Lung (tissue), 12 donors: Measurements from ENCODE around the gene CRYBA4. TPM values are rescaled to one million over a fixed set of nuclear protein-coding genes. Genes with fewer than 3 reads are reported as not detected.

Source experiments
- ATAC-seq: fragments of 200-7000 bp; cut with Tn5 transposase; one replicate; pipeline ENCODE4 v1.9.1; 2020; ENCODE audit warnings: moderate number of reproducible peaks; ENCODE audit not compliant: insufficient read depth, low FRiP score
- DNase-seq, 3 donors: peaks; one replicate each; pipeline ENCODE4 v3.0.0-alpha.2; 2013 to 2017
- H3K27ac ChIP-seq, 2 donors: one replicate each; pipeline ENCODE4 v1.5.1; 2013; ENCODE audit warnings: mild to moderate bottlenecking in 2 of 2, moderate library complexity in 2 of 2, control low read depth in 1 of 2, inconsistent platforms in 1 of 2, low read depth in 1 of 2, low read length in 1 of 2
- H3K27me3 ChIP-seq, 3 donors: one replicate each; pipeline ENCODE4 v1.5.1; 2013; ENCODE audit warnings: low read length in 2 of 3; ENCODE audit not compliant: control insufficient read depth in 3 of 3, insufficient read depth in 3 of 3
- H3K36me3 ChIP-seq, 4 donors: one replicate each; pipeline ENCODE4 v1.5.1; 2013; ENCODE audit warnings: low read length in 4 of 4, mild to moderate bottlenecking in 1 of 4, moderate library complexity in 1 of 4; ENCODE audit not compliant: control insufficient read depth in 4 of 4, insufficient read depth in 4 of 4
- H3K4me1 ChIP-seq, 5 donors: one replicate each; pipeline ENCODE4 v1.5.1; 2013; ENCODE audit warnings: low read length in 5 of 5, mild to moderate bottlenecking in 2 of 5, moderate library complexity in 1 of 5; ENCODE audit not compliant: control insufficient read depth in 5 of 5, insufficient read depth in 5 of 5
- H3K4me3 ChIP-seq: one replicate; pipeline ENCODE4 v1.5.1; 2013; ENCODE audit warnings: mild to moderate bottlenecking, control low read depth, moderate library complexity
- H3K9ac ChIP-seq, 2 donors: one replicate each; pipeline ENCODE4 v1.5.1; 2013; ENCODE audit warnings: low read length in 2 of 2, control low read depth in 1 of 2; ENCODE audit not compliant: insufficient read depth in 1 of 2
- H3K9me3 ChIP-seq, 4 donors: one replicate each; pipeline ENCODE4 v1.5.1; 2013; ENCODE audit warnings: low read length in 3 of 4, mild to moderate bottlenecking in 1 of 4, moderate library complexity in 1 of 4; ENCODE audit not compliant: control insufficient read depth in 4 of 4, insufficient read depth in 3 of 4
- CTCF ChIP-seq: IDR thresholded peaks from 2 replicates; pipeline ENCODE4 v1.5.1; 2012; ENCODE audit warnings: mild to moderate bottlenecking; ENCODE audit errors: control extremely low read depth, extremely low read depth
- WGBS, 2 donors: extraction: QIAGEN DNeasy Blood & Tissue Kit; methylation state at CpG; one replicate each; pipeline ENCODE4 v1.1.7; 2013; 5-methylcytosine and 5-hydroxymethylcytosine counted together
- polyA plus RNA-seq, 2 donors: library from polyadenylated mRNA; stranded (reverse); fragments of 200-250 nt; gene quantifications; one replicate each; pipeline ENCODE4 v1.2.1, GENCODE V29; 2013
- total RNA-seq, 2 donors: library from RNA; depleted of rRNA in 1 of 2; stranded (reverse); fragments of >200 nt in 1 of 2; gene quantifications; one replicate each; pipeline ENCODE4 v1.2.1, GENCODE V29; 2014 to 2021
- donor health status: control.
- donor health status: control.
- donor health status: Bipolar disorder and iron deficiency.
- donor health status: healthy.
- donor health status: DM: yes; HTN: yes; CAD: no.

Gene CRYBA4
- total and polyA plus RNA-seq, 4 donors: 0.06 to 0.22 TPM; not detected in 2

DNA sequence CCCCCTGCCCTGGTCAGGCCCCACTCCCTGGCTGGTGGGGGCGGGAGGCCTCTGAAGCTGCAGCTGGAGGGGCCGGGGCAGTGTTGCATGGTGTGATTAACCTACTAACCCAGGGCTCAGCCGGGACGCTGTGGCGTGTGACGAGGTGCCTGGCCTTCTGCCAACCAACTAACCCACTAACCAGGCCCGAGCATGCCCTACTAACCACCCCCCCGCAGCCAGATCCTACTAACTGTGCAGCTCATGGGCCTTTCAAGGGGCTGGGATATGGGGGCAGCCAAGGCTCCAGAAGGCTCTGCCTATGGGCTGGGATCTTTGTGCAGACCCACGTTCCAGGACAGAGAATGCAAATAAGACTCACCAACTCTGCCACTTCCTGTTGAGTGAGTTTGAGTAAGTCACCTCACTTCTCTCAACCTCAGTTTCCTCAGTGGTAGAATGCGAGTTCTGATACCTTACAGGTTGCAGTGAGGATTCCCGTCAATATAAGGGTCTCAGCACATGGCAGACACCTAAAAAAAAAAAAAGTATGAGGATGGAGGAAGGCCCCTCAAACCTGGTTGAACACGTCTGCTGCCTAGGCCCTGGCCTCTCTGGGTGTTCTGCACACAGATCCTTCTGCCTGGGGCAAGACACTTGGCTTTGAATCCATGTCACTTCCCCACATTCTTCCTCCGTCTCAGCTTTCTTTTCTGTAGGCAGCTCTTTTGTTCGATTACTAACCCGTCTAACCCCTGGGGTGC is 49.7 kb downstream of the CRYBA4 start:
- ATAC-seq (no peak), DNase-seq (no peak)
- H3K27ac ChIP-seq: peak overlapping the region; percentile 94 to 98
- no peaks in the 10 kb centered on the region for H3K9me3 ChIP-seq
- no peak for TF ChIP-seq CTCF
- 55 to 71% methylated on average over 15 of the region's 15 CpGs for WGBS, 2 donors
- H3K4me3 ChIP-seq: no peak overlapping the region
- peaks cover 0 to 25% (median 11%) of the 10 kb centered on the region in 5 donors for H3K4me1 ChIP-seq
- H3K9ac ChIP-seq: no peak overlapping the region
- peaks cover 0 to 5% (median 2%) of the 10 kb centered on the region in 3 donors for H3K27me3 ChIP-seq
- H3K36me3 ChIP-seq: no peaks in the 10 kb centered on the region

- DNase-seq: no peak
- H3K36me3 ChIP-seq: no peaks in the 10 kb centered on the region
- H3K4me1 ChIP-seq: peaks cover 0 to 25% (median 11%) of the 10 kb centered on the region in 5 donors
- peak overlapping the region in 1 of 2 donors; percentile 40 for H3K9ac ChIP-seq
- peak; percentile 3 for ATAC-seq
- peak overlapping the region; percentile 94 to 98 for H3K27ac ChIP-seq
- 76% methylated on average over 8 of the region's 8 CpGs for WGBS, 2 donors
- H3K9me3 ChIP-seq: no peaks in the 10 kb centered on the region
- H3K4me3 ChIP-seq: no peak overlapping the region
- H3K27me3 ChIP-seq: peaks cover 0 to 4% (median 2%) of the 10 kb centered on the region in 3 donors
- no peak for TF ChIP-seq CTCF
These were observed 50.3 kb downstream of the CRYBA4 start for GRCh38 chr22:26672060-26672471.

DNA sequence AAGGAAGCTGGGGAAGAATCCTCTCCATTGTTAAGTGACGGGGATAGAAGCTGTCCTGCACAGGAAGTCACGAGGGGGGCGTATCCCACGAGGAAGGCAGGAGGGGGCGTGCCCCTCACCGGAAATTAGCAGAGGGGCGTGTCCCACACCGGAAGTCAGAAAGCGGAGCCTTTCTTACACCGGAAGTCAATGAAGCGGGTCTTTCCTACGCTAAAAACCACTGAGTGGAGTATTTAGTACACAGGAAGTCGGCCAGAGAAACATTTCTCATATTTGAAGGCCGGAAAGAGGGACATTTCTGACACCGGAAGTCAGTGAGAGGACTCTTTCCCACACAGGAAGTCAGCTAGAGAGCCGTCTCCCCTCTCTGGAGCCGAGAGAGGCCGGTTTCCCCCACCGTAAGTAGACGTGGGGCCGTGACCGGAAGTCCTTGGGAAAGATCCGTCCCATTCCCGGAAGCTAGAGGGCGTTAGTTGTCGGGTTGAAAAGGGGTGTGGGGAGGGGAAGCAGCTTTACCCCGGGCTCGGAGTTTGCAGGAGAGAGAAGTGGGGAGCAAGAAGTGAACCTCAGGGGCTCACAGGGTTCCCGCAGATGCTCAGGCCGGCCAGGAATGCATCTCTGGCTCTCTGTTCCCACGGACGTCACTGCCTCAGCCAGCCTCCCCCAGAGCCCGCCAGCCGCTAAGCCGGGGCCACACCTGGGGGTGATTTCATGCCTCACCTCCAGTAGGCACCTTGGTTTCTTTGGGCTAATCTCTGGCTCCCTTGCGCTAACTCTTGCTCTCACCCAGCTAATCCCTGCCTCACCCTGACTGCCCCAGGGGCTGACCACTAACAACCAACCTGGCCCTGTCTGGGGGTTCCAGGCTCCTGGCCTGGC is 51.1 kb downstream of the CRYBA4 start:
- peaks cover 0 to 25% (median 11%) of the 10 kb centered on the region in 5 donors for H3K4me1 ChIP-seq
- peak; percentile 4 for TF ChIP-seq CTCF
- peak overlapping the region; percentile 77 for H3K4me3 ChIP-seq
- ATAC-seq: peak; percentile 86
- 1% methylated on average over 36 of the region's 36 CpGs for WGBS, 2 donors
- no peaks in the 10 kb centered on the region for H3K9me3 ChIP-seq
- H3K27me3 ChIP-seq: no peaks in the 10 kb centered on the region
- peak overlapping the region; percentile 72 to 90 for H3K9ac ChIP-seq
- peak; percentile 97 to 98 (median 98) for DNase-seq
- H3K36me3 ChIP-seq: no peaks in the 10 kb centered on the region
- peak overlapping the region; percentile 94 to 98 for H3K27ac ChIP-seq
